ENCODE results near the gene VAC14.

DNA sequence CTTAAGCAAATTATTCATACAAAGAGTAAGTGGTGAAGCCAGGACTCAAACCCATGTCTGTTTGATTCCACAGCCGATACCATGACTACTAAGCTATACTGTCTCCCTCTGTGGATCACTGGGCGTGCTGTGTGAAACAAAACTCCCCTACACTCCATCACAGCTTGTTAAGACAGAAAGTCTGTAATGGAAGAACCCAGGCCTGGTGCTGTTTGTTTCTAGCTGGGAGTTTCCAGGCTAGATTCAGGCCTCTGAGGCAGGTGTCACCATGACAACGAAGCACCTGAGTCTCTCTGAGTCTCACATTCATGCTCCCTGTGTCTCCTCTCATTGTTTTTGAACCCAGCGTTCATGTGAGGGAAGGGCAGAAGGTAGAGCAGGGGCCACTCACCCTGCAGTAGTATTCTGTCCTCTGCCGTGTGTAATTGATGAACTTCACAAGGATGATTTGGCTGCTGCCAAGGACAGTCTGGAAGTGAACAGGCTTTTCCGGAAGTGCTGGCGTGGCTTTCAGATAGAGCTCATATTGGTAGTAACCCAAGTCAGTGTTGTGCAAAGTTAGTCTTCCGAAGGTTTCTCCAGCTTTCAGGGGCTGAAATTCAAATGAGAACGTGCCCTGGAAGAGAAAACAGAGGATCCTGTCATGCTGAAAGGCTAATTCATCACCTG is 8.6 kb upstream of the VAC14 start:
- TF ChIP-seq CTCF (IDR thresholded peaks at IDR 0.05), result no peak
- TF ChIP-seq FOXM1 (IDR thresholded peaks at IDR 0.05; ENCODE audit: low read depth), result no peak
- TF ChIP-seq PBX3 (IDR thresholded peaks at IDR 0.05), result no peak
- no peak for TF ChIP-seq NRF1 (IDR thresholded peaks at IDR 0.05; ENCODE audit: low read depth, low read length)
- TF ChIP-seq TEAD4 (IDR thresholded peaks at IDR 0.05; ENCODE audit: borderline replicate concordance, insufficient read depth), result no peak

Measured in SK-N-SH (cell line).